A549 (cell line): ENCODE data around the gene UGT1A7. TPM values are rescaled to one million over a fixed set of nuclear protein-coding genes. Genes with fewer than 3 reads are reported as not detected.

ENCODE experiments used
- ATAC-seq, 2 experiments: fragments of 200-7000 bp in 1 of 2; fragments of >200 bp in 1 of 2; cut with Nextera tagmentation in 1 of 2; cut with Tn5 transposase in 1 of 2; 3 replicates each; pipeline versions ENCODE4 v1.8.0 to v1.9.1; 2018 to 2020; ENCODE audit warnings: mild to moderate bottlenecking in 1 of 2, moderate library complexity in 1 of 2
- CTCF ChIA-PET: fragments of 300-600 bp; sonication (Branson Sonifier 250); formaldehyde crosslinking; extraction: SDS; loops from one replicate; lab custom pipeline; 2021; ENCODE audit warnings: antibody characterized with exemption, inconsistent platforms; lab: Yijun Ruan, JAX
- POLR2A ChIA-PET: fragments of 350-600 bp; formaldehyde crosslinking; extraction: SDS; loops from one replicate; lab custom pipeline; 2021; ENCODE audit warnings: antibody characterized with exemption, inconsistent platforms; lab: Yijun Ruan, JAX
- DNase-seq, 2 experiments: peaks; one replicate each; pipeline versions ENCODE4 v3.0.0 to v3.0.0-alpha.2; 2011 to 2016; ENCODE audit warnings: low read depth in 1 of 2, low spot score in 1 of 2
- FAIRE-seq: peaks from 2 replicates; lab custom pipeline; 2011; peaks lifted over from hg19 to GRCh38; lab: Jason Lieb, UNC
- H3K27ac ChIP-seq, 2 experiments: fragments of >200 bp; sonication (Bioruptor Twin); formaldehyde crosslinking; 3 replicates each; pipeline ENCODE4 v1.5.1; 2016 to 2017
- H3K4me1 ChIP-seq: fragments of >200 bp; sonication (Bioruptor Twin); formaldehyde crosslinking; 3 replicates; pipeline ENCODE4 v1.6.1; 2016
- H3K4me2 ChIP-seq: fragments of >200 bp; sonication (Bioruptor Twin); formaldehyde crosslinking; 3 replicates; pipeline ENCODE4 v1.6.1; 2016
- H3K4me3 ChIP-seq: fragments of >200 bp; sonication (Bioruptor Twin); formaldehyde crosslinking; 3 replicates; pipeline ENCODE4 v1.5.1; 2016
- H3K9me3 ChIP-seq: fragments of >200 bp; sonication (Bioruptor Twin); formaldehyde crosslinking; 3 replicates; pipeline ENCODE4 v1.6.1; 2016
- BCL3 ChIP-seq: fragments of >200 bp; sonication (Bioruptor Twin); formaldehyde crosslinking; IDR thresholded peaks from 3 replicates; pipeline ENCODE4 v1.6.1; 2016
- BHLHE40 ChIP-seq: IDR thresholded peaks from 2 replicates; pipeline ENCODE4 v1.6.1; 2012; ENCODE audit warnings: low read depth, low read length, inconsistent platforms
- CEBPB ChIP-seq, 2 experiments: fragments of >200 bp in 1 of 2; sonication (Bioruptor Twin) in 1 of 2; formaldehyde crosslinking in 1 of 2; IDR thresholded peaks; 2 replicates each; pipeline ENCODE4 v1.6.1; 2012 to 2016
- EP300 ChIP-seq, 2 experiments: fragments of >200 bp; sonication (Bioruptor Twin); formaldehyde crosslinking; IDR thresholded peaks; 2 replicates in 1 of 2; 3 replicates in 1 of 2; pipeline ENCODE4 v1.6.1; 2016 to 2017
- ESRRA ChIP-seq: fragments of 150-350 bp; IDR thresholded peaks from 2 replicates; pipeline ENCODE4 v1.6.1; 2014; ENCODE audit warnings: mild to moderate bottlenecking, low read length, borderline replicate concordance
- FOSB ChIP-seq: fragments of 250-450 bp; sonication (Bioruptor Pico); IDR thresholded peaks from 2 replicates; pipeline ENCODE4 v1.5.0; 2020; ENCODE audit warnings: mild to moderate bottlenecking, moderate library complexity
- FOSL2 ChIP-seq, 2 experiments: fragments of 450-650 bp in 1 of 2; fragments of >200 bp in 1 of 2; sonication (Bioruptor Twin) in 1 of 2; formaldehyde crosslinking; IDR thresholded peaks; 2 replicates each; pipeline versions ENCODE4 v1.5.0 to v1.6.1; 2016 to 2020; ENCODE audit warnings: mild to moderate bottlenecking in 1 of 2, moderate library complexity in 1 of 2
- GATA3 ChIP-seq: IDR thresholded peaks from 2 replicates; pipeline ENCODE4 v1.6.1; 2012; ENCODE audit warnings: borderline replicate concordance
- HEYL ChIP-seq: fragments of 250-450 bp; sonication (Bioruptor Pico); IDR thresholded peaks from 2 replicates; pipeline ENCODE4 v1.8.0; 2021; ENCODE audit warnings: mild to moderate bottlenecking, moderate library complexity
- HOXA7 ChIP-seq: fragments of 250-450 bp; sonication (Bioruptor Pico); IDR thresholded peaks from 2 replicates; pipeline ENCODE4 v1.5.0; 2020; ENCODE audit warnings: mild to moderate bottlenecking, moderate library complexity
- HOXB5 ChIP-seq: fragments of 250-450 bp; sonication (Bioruptor Pico); IDR thresholded peaks from 2 replicates; pipeline ENCODE4 v1.5.0; 2020; ENCODE audit warnings: mild to moderate bottlenecking, moderate library complexity
- JUN ChIP-seq, 2 experiments: fragments of >200 bp; sonication (Bioruptor Twin); formaldehyde crosslinking; IDR thresholded peaks; 2 replicates in 1 of 2; 3 replicates in 1 of 2; pipeline ENCODE4 v1.6.1; 2016 to 2017
- JUNB ChIP-seq: fragments of >200 bp; sonication (Bioruptor Twin); formaldehyde crosslinking; IDR thresholded peaks from 2 replicates; pipeline ENCODE4 v1.6.1; 2016
- KDM1A ChIP-seq: fragments of 200-600 bp; sonication (generic); IDR thresholded peaks from 2 replicates; pipeline ENCODE4 v1.6.1; 2016; ENCODE audit warnings: low read depth, mild to moderate bottlenecking
- KDM5A ChIP-seq: fragments of 200-600 bp; sonication (generic); IDR thresholded peaks from 2 replicates; pipeline ENCODE4 v1.6.1; 2016; ENCODE audit warnings: antibody characterized with exemption, mild to moderate bottlenecking
- MAFK ChIP-seq: fragments of 450-650 bp; IDR thresholded peaks from 2 replicates; pipeline ENCODE4 v1.6.1; 2014; ENCODE audit not compliant: partially characterized antibody
- MAX ChIP-seq: IDR thresholded peaks from 2 replicates; pipeline ENCODE4 v1.6.1; 2012
- MAZ ChIP-seq: fragments of 150-350 bp; IDR thresholded peaks from 2 replicates; pipeline ENCODE4 v1.6.1; 2014; ENCODE audit warnings: antibody characterized with exemption, low read depth, low read length, borderline replicate concordance
- NFE2L2 ChIP-seq: fragments of 150-350 bp; conservative IDR thresholded peaks from 2 replicates; pipeline ENCODE4 v1.6.1; 2014; ENCODE audit warnings: low read length
- PHF8 ChIP-seq: fragments of 200-600 bp; sonication (generic); IDR thresholded peaks from 2 replicates; pipeline ENCODE4 v1.6.1; 2016; ENCODE audit warnings: low read depth, mild to moderate bottlenecking, antibody characterized with exemption, moderate library complexity, borderline replicate concordance
- POLR2A ChIP-seq: IDR thresholded peaks from 2 replicates; pipeline ENCODE4 v1.6.1; 2012; ENCODE audit warnings: mild to moderate bottlenecking, low read length
- RAD21 ChIP-seq, 2 experiments: fragments of >200 bp in 1 of 2; sonication (Bioruptor Twin) in 1 of 2; formaldehyde crosslinking in 1 of 2; IDR thresholded peaks in 1 of 2; conservative IDR thresholded peaks in 1 of 2; 2 replicates in 1 of 2; 3 replicates in 1 of 2; pipeline ENCODE4 v1.6.1; 2012 to 2018; ENCODE audit warnings: inconsistent platforms in 1 of 2
- RCOR1 ChIP-seq: fragments of 150-350 bp; IDR thresholded peaks from 2 replicates; pipeline ENCODE4 v1.6.1; 2014; ENCODE audit warnings: antibody characterized with exemption, low read length, low read depth
- REST ChIP-seq: fragments of 200-600 bp; sonication (generic); IDR thresholded peaks from 2 replicates; pipeline ENCODE4 v1.6.1; 2016; ENCODE audit warnings: antibody characterized with exemption, mild to moderate bottlenecking, moderate library complexity
- SMC3 ChIP-seq: fragments of >200 bp; sonication (Bioruptor Twin); formaldehyde crosslinking; IDR thresholded peaks from 3 replicates; pipeline ENCODE4 v1.6.1; 2018; ENCODE audit warnings: inconsistent platforms
- TP53 ChIP-seq: fragments of 250-450 bp; sonication (Bioruptor Pico); IDR thresholded peaks from 2 replicates; pipeline ENCODE4 v1.5.0; 2021; ENCODE audit warnings: mild to moderate bottlenecking, moderate library complexity
- ZC3H11A ChIP-seq: fragments of 450-650 bp; IDR thresholded peaks from 2 replicates; pipeline ENCODE4 v1.6.1; 2014; ENCODE audit warnings: antibody characterized with exemption, mild to moderate bottlenecking
- WGBS: methylation state at CpG from one replicate; pipeline ENCODE4 v1.1.6; 2017; ENCODE audit errors: missing lambda C conversion rate; 5-methylcytosine and 5-hydroxymethylcytosine counted together
- polyA plus RNA-seq, 4 experiments: library from polyadenylated mRNA; depleted of rRNA in 3 of 4; stranded (reverse); fragments of >200 nt; fragmentation: RNase III in 1 of 4; extraction: RNeasy Plus Mini Kit Qiagen cat#74134 plus additional on column Dnase treatment in 1 of 4; gene quantifications; 2 replicates in 3 of 4; 3 replicates in 1 of 4; pipeline ENCODE4 v1.2.3, GENCODE V29; 2011 to 2017
- TF ChIP-seq, protein P1 (sequence below): fragments of 250-450 bp; sonication (Bioruptor Pico); IDR thresholded peaks from 2 replicates; pipeline ENCODE4 v1.5.0; 2020; ENCODE audit warnings: low read depth, mild to moderate bottlenecking, moderate library complexity
- TF ChIP-seq, protein P2 (sequence below): IDR thresholded peaks from 2 replicates; pipeline ENCODE4 v1.6.1; 2012; ENCODE audit warnings: low read depth, borderline replicate concordance

The UGT1A7 gene
- polyA plus RNA-seq, 2 of the 4 experiments (the other 2 are of a cell fraction): 8.9 to 9.8 TPM

GRCh38 chr2:233676046-233676445 is 5.7 kb upstream of the UGT1A7 start:
- DNase-seq: peak in 1 of 2 experiments; percentile 70
- peaks cover 18% of the 10 kb centered on the region for H3K9me3 ChIP-seq
- POLR2A ChIA-PET: no interaction called here
- WGBS: 3% methylated on average over 2 of the region's 2 CpGs
- no peak for TF ChIP-seq RCOR1
- no peak for TF ChIP-seq POLR2A
- TF ChIP-seq ESRRA: no peak
- no peak for TF ChIP-seq TP53
- no peak for TF ChIP-seq MAFK
- peak; percentile 76 for TF ChIP-seq FOSL2 (IDR thresholded peaks at IDR 0.05)
- peak; percentile 80 for TF ChIP-seq FOSL2 (CRISPR knock-in tag; IDR thresholded peaks at IDR 0.05)
- no peak for TF ChIP-seq RAD21 (conservative IDR thresholded peaks at IDR 0.05 in 1 of 2, IDR thresholded peaks at IDR 0.05 in 1 of 2)
- peak; percentile 45; the same call in 1 of the 2 replicates for TF ChIP-seq MAX
- TF ChIP-seq NFE2L2: no peak
- no peak for TF ChIP-seq ZC3H11A
- no peak for TF ChIP-seq KDM5A
- TF ChIP-seq JUN (IDR thresholded peaks at IDR 0.05): peak in 1 of 2 experiments; percentile 52; a peak in 1 of 5 replicates
- TF ChIP-seq BHLHE40: no peak
- no peak for TF ChIP-seq HEYL (CRISPR knock-in tag)
- TF ChIP-seq HOXA7 (CRISPR knock-in tag): no peak
- TF ChIP-seq CEBPB (IDR thresholded peaks at IDR 0.05): no peak
- TF ChIP-seq MAZ: no peak
- TF ChIP-seq FOSB: no peak
- TF ChIP-seq, protein P1, sequence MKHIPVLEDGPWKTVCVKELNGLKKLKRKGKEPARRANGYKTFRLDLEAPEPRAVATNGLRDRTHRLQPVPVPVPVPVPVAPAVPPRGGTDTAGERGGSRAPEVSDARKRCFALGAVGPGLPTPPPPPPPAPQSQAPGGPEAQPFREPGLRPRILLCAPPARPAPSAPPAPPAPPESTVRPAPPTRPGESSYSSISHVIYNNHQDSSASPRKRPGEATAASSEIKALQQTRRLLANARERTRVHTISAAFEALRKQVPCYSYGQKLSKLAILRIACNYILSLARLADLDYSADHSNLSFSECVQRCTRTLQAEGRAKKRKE (CRISPR knock-in tag): no peak
- TF ChIP-seq, protein P2, sequence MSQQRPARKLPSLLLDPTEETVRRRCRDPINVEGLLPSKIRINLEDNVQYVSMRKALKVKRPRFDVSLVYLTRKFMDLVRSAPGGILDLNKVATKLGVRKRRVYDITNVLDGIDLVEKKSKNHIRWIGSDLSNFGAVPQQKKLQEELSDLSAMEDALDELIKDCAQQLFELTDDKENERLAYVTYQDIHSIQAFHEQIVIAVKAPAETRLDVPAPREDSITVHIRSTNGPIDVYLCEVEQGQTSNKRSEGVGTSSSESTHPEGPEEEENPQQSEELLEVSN: no peak
- TF ChIP-seq SMC3: no peak
- TF ChIP-seq PHF8: no peak
- no peak for TF ChIP-seq REST
- TF ChIP-seq KDM1A: no peak
- 0 out of 3 replicates have a peak, but pooled peaks have one; percentile 27 for TF ChIP-seq BCL3
- peak; percentile 71 to 80; a peak in 2 of 5 replicates for TF ChIP-seq EP300 (IDR thresholded peaks at IDR 0.05)
- TF ChIP-seq HOXB5 (CRISPR knock-in tag): no peak
- peak; percentile 83 for TF ChIP-seq JUNB
- peak; percentile 91; the same call in 1 of the 2 replicates for TF ChIP-seq GATA3
- TF ChIP-seq, all 56 proteins: peak for 7
- no peak overlapping the region for H3K4me3 ChIP-seq
- peaks cover 20% of the 10 kb centered on the region; the same call in 2 of the 3 replicates for H3K4me1 ChIP-seq
- CTCF ChIA-PET: interaction anchor here (1.0 to 1.4 kb wide), 2 partner anchors 23 to 35 kb away, joined by 4 read pairs; no protein-coding TSS in a partner anchor
- H3K4me2 ChIP-seq: no peak overlapping the region
- FAIRE-seq (no peak), ATAC-seq (peak; percentile 62 to 72; a peak in 4 of 6 replicates)
- peak overlapping the region; percentile 77 to 82 for H3K27ac ChIP-seq
